Fibroblast of villous mesenchyme (primary cell): ENCODE measurements around the gene VPS13D. TPM values are rescaled to one million over a fixed set of nuclear protein-coding genes. Genes with fewer than 3 reads are reported as not detected.

Experiments
- DNase-seq: peaks from one replicate; pipeline ENCODE4 v3.0.0-alpha.2; 2010; ENCODE audit warnings: low read depth
- H3K4me3 ChIP-seq: 2 replicates; pipeline ENCODE4 v1.5.1; 2011; ENCODE audit warnings: low read depth, mild to moderate bottlenecking, low read length
- total RNA-seq: library from RNA; depleted of rRNA; stranded (reverse); fragments of >200 nt; gene quantifications from 2 replicates; pipeline ENCODE4 v1.2.3, GENCODE V29; 2012
- TF ChIP-seq, protein P1 (sequence below): IDR thresholded peaks from 2 replicates; pipeline ENCODE4 v1.5.1; 2012; ENCODE audit warnings: low read depth, mild to moderate bottlenecking, low read length; ENCODE audit not compliant: insufficient read depth

Gene VPS13D
- total RNA-seq, 1 donor = 55.3 TPM

DNA sequence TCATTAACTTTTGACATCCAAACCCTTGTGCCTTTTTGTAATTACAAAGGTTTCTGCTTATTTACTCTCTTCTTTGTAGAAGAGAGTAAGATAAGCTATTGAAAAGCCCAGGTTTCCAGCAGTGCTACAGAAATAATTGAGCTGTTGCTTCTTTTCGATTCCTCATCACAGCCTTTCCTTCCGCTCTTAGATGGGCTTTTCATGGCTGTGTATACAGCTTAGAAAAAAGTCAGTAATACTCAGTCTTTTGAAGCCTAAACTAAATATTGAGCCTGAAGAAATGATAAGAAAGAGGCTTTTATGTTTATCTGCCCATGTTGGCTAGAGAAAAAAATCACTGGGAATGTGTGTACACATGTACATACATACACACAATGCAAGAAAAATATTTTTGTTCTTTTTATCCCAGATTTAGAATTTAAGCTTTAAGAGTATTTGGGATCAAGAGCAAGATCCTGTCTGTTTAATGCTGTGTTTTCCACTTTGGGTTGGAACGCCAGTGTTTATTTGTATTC lies 172.4 kb downstream of the VPS13D start:
- DNase-seq = no peak
- H3K4me3 ChIP-seq = no peak overlapping the region
- TF ChIP-seq, protein P1, sequence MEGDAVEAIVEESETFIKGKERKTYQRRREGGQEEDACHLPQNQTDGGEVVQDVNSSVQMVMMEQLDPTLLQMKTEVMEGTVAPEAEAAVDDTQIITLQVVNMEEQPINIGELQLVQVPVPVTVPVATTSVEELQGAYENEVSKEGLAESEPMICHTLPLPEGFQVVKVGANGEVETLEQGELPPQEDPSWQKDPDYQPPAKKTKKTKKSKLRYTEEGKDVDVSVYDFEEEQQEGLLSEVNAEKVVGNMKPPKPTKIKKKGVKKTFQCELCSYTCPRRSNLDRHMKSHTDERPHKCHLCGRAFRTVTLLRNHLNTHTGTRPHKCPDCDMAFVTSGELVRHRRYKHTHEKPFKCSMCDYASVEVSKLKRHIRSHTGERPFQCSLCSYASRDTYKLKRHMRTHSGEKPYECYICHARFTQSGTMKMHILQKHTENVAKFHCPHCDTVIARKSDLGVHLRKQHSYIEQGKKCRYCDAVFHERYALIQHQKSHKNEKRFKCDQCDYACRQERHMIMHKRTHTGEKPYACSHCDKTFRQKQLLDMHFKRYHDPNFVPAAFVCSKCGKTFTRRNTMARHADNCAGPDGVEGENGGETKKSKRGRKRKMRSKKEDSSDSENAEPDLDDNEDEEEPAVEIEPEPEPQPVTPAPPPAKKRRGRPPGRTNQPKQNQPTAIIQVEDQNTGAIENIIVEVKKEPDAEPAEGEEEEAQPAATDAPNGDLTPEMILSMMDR = no peak

GRCh38 chr1:12402842-12403241 lies 173.0 kb downstream of the VPS13D start:
- DNase-seq = no peak
- H3K4me3 ChIP-seq = no peak overlapping the region
- TF ChIP-seq, protein P1 = no peak

GRCh38 chr1:12404918-12405317 lies 175.1 kb downstream of the VPS13D start:
- no peak overlapping the region for H3K4me3 ChIP-seq
- DNase-seq = no peak
- TF ChIP-seq, protein P1 = no peak

DNA sequence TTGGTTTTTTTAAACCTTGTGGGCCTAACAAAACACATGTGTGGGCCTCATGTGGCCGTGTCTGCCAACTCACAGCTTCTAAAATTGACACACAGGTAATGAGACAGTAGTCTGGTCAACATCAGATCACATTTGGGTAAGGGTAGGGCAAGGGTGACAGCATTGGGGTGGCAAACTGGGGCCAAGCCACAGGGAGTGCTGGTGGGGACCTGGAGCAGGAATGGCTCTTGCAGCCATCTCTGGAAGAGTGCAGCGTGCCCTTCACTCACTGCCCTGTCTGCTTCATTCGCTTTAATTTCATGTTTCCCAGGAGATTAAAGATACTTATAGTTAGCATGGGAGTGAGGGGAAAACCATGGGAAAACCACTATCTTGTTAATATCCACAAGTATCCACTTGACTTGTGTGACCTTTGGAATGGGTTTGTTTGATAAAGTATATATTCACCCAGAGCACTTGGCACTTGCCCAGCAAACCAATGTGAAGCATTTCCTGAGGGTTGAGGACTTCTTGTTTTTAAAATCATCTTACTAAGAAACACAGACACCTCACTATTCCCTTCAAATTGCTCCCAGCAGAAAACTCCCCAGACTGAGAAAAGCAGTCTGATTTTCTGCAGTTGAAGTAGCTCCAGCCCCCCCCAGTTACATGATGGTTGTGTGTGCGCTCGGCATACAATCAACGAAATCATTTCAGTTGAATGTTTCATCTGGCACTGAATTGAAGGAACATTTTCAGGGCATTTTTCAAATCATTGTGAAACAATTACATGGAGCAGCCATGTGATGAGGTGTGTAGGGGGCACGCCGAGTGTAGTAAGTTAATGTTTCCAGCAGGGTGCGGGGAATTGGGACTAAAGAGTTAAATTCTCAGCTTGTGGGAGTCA lies 175.7 kb downstream of the VPS13D start:
- peak; percentile 79 for DNase-seq
- TF ChIP-seq, protein P1 = peak; percentile 20

GRCh38 chr1:12406211-12407021 lies 176.6 kb downstream of the VPS13D start:
- TF ChIP-seq, protein P1 = no peak

More for the DNA sequence above, 175.7 kb downstream of the VPS13D start:
- H3K4me3 ChIP-seq = no peak overlapping the region

GRCh38 chr1:12407050-12407961 lies 177.5 kb downstream of the VPS13D start:
- DNase-seq = peak; percentile 85
- H3K4me3 ChIP-seq = no peak overlapping the region
- TF ChIP-seq, protein P1 = peak; percentile 45

More at GRCh38 chr1:12406211-12407021, 176.6 kb downstream of the VPS13D start:
- DNase-seq = peak; percentile 70
- no peak overlapping the region for H3K4me3 ChIP-seq
